Tibial artery (tissue), 4 donors: ENCODE results near the gene GGT6.
A peak's percentile ranks its signal among the peaks of the same experiment; 100 is the strongest.

Experiments
- DNase-seq, 2 donors: peaks; one replicate each; pipeline ENCODE4 v3.0.0-alpha.2; 2019
- H3K27ac ChIP-seq, 2 donors: fragments of 200-600 bp; sonication (generic) in 1 of 2; 1 replicate in 1 of 2; 2 replicates in 1 of 2; pipeline ENCODE4 v1.5.1; 2018 to 2019; ENCODE audit warnings: mild to moderate bottlenecking in 1 of 2
- H3K27me3 ChIP-seq, 2 donors: fragments of 200-600 bp; sonication (generic) in 1 of 2; one replicate each; pipeline versions ENCODE4 v1.5.1 to v1.6.0; 2016 to 2019
- H3K36me3 ChIP-seq, 3 donors: fragments of 200-600 bp; sonication (generic) in 2 of 3; one replicate each; pipeline ENCODE4 v1.5.1; 2016 to 2019; ENCODE audit warnings: mild to moderate bottlenecking in 2 of 3
- H3K4me1 ChIP-seq, 4 donors: fragments of 200-600 bp; sonication (generic) in 2 of 4; 1 replicate in 3 of 4; 2 replicates in 1 of 4; pipeline ENCODE4 v1.5.1; 2016 to 2019
- H3K4me3 ChIP-seq, 2 donors: fragments of 200-600 bp; sonication (generic) in 1 of 2; 1 replicate in 1 of 2; 2 replicates in 1 of 2; pipeline ENCODE4 v1.5.1; 2018 to 2019; ENCODE audit warnings: mild to moderate bottlenecking in 2 of 2
- H3K9me3 ChIP-seq, 3 donors: fragments of 200-600 bp; sonication (generic) in 1 of 3; one replicate each; pipeline ENCODE4 v1.5.1; 2016 to 2019
- CTCF ChIP-seq, 2 experiments: fragments of 200-600 bp in 1 of 2; fragments of 450-650 bp in 1 of 2; IDR thresholded peaks; one replicate each; pipeline ENCODE4 v1.5.1; 2017 to 2019; ENCODE audit warnings: antibody characterized with exemption in 2 of 2, mild to moderate bottlenecking in 1 of 2, moderate library complexity in 1 of 2
- intact Hi-C: fragments of 100-400 bp; cut with DNase I; formaldehyde crosslinking; loops from one replicate; pipeline ENCODE4 v1.15.0; 2023; ENCODE audit warnings: low total_unique reads

Gene GGT6

GRCh38 chr17:4522661-4523060 is 37.7 kb downstream of the GGT6 start:
- TF ChIP-seq CTCF (IDR thresholded peaks at IDR 0.05), result no peak
- intact Hi-C loops, result no loop called here
- Histone ChIP-seq H3K27ac (no peak overlapping the region), H3K27me3 (no peaks in the 10 kb centered on the region), H3K4me3 (no peak overlapping the region), H3K4me1 (peaks cover 0 to 22% (median 12%) of the 10 kb centered on the region in 4 donors), H3K9me3 (no peaks in the 10 kb centered on the region), H3K36me3 (no peaks in the 10 kb centered on the region)
- DNase-seq, result no peak

- intact Hi-C loops, result no loop called here
- Histone ChIP-seq H3K27me3 (no peaks in the 10 kb centered on the region), H3K36me3 (no peaks in the 10 kb centered on the region), H3K9me3 (no peaks in the 10 kb centered on the region), H3K4me1 (peaks cover 0 to 15% (median 0%) of the 10 kb centered on the region in 4 donors), H3K27ac (no peak overlapping the region), H3K4me3 (no peak overlapping the region)
- TF ChIP-seq CTCF (IDR thresholded peaks at IDR 0.05), result no peak
- no peak for DNase-seq
These were observed 39.3 kb downstream of the GGT6 start for GRCh38 chr17:4520894-4521600.

GRCh38 chr17:4520060-4520893 is 40.1 kb downstream of the GGT6 start:
- peak overlapping the region in 1 of 2 donors; percentile 44 for H3K27ac ChIP-seq
- DNase-seq, result no peak
- intact Hi-C loops, result no loop called here
- H3K27me3 ChIP-seq, result no peaks in the 10 kb centered on the region
- H3K36me3 ChIP-seq, result no peaks in the 10 kb centered on the region
- peaks cover 0 to 15% (median 0%) of the 10 kb centered on the region in 4 donors for H3K4me1 ChIP-seq
- H3K9me3 ChIP-seq, result no peaks in the 10 kb centered on the region
- no peak overlapping the region for H3K4me3 ChIP-seq
- no peak for TF ChIP-seq CTCF (IDR thresholded peaks at IDR 0.05)

- TF ChIP-seq CTCF (IDR thresholded peaks at IDR 0.05), result no peak
- Histone ChIP-seq H3K36me3 (no peaks in the 10 kb centered on the region), H3K4me3 (no peak overlapping the region), H3K9me3 (no peaks in the 10 kb centered on the region), H3K27me3 (no peaks in the 10 kb centered on the region), H3K27ac (peak overlapping the region in 1 of 2 donors; percentile 44), H3K4me1 (peaks cover 0 to 20% (median 0%) of the 10 kb centered on the region in 4 donors)
- peak in 1 of 2 donors; percentile 50 for DNase-seq
- intact Hi-C loops, result no loop called here
These were observed 41.0 kb downstream of the GGT6 start for GRCh38 chr17:4519361-4519788.

- H3K27ac ChIP-seq, result peak overlapping the region in 1 of 2 donors; percentile 21
- DNase-seq, result no peak
- intact Hi-C loops, result no loop called here
- no peaks in the 10 kb centered on the region for H3K9me3 ChIP-seq
- H3K4me1 ChIP-seq, result peaks cover 0 to 25% (median 0%) of the 10 kb centered on the region in 4 donors
- H3K36me3 ChIP-seq, result no peaks in the 10 kb centered on the region
- H3K4me3 ChIP-seq, result no peak overlapping the region
- no peak for TF ChIP-seq CTCF (IDR thresholded peaks at IDR 0.05)
- H3K27me3 ChIP-seq, result no peaks in the 10 kb centered on the region
These were observed 41.5 kb downstream of the GGT6 start for GRCh38 chr17:4518901-4519300.
